HG02973 (cell line): ENCODE data around the gene EIPR1.

Experiments
- ATAC-seq: cut with Tn5 transposase; IDR thresholded peaks from one replicate; pipeline ENCODE4 v1.9.1; 2021; ENCODE audit warnings: moderate library complexity; ENCODE audit not compliant: unreplicated experiment

EIPR1 gene

GRCh38 chr2:3141696-3142095 is 235.9 kb downstream of the EIPR1 start:
- ATAC-seq: no peak

DNA sequence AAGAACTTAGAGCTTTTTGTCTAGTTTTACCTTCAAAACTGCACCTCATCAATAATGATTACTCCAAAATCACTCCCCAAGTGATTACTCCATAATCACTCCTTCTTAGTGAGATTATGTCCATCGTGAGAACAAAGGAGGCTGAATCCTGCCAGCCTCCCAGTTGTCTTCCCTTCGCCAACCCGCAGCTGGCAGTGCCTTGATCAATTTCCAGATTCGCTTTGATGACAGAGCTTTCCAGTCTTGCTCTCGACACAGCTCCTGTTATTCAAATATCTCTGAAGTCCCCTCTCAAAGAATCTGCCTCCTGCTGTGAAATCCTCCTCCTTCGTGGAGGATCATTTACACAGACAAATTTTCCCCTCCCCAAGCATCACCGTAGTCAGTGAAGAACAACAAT is 237.7 kb downstream of the EIPR1 start:
- ATAC-seq: no peak
